HEK293 (cell line): ENCODE results near the gene TRIM69.
A peak's percentile ranks its signal among the peaks of the same experiment; 100 is the strongest.

ENCODE experiments used
- CTCF ChIA-PET: fragments of 350-600 bp; formaldehyde crosslinking; extraction: SDS; loops from one replicate; lab custom pipeline; 2021; ENCODE audit warnings: antibody characterized with exemption; lab: Yijun Ruan, JAX
- POLR2A ChIA-PET: fragments of 300-600 bp; formaldehyde crosslinking; extraction: SDS; loops from one replicate; lab custom pipeline; 2020; ENCODE audit warnings: antibody characterized with exemption, inconsistent platforms; lab: Yijun Ruan, JAX
- H3K27ac ChIP-seq: fragments of 200-500 bp; sonication (Bioruptor generic); 2 replicates; pipeline ENCODE4 v1.5.1; 2014; ENCODE audit warnings: low read depth, low read length, control low read depth, inconsistent platforms; ENCODE audit errors: extremely low read depth
- H3K36me3 ChIP-seq, 2 experiments: fragments of 200-500 bp in 1 of 2; sonication (Bioruptor generic) in 1 of 2; 1 replicate in 1 of 2; 2 replicates in 1 of 2; pipeline ENCODE4 v1.5.1; 2014 to 2017; ENCODE audit warnings: inconsistent platforms in 2 of 2, low read length in 2 of 2; ENCODE audit not compliant: control insufficient read depth in 2 of 2, insufficient read depth in 1 of 2
- H3K4me1 ChIP-seq: fragments of 200-500 bp; sonication (Bioruptor generic); 2 replicates; pipeline ENCODE4 v1.5.1; 2014; ENCODE audit warnings: mild to moderate bottlenecking, low read length, inconsistent platforms; ENCODE audit not compliant: control insufficient read depth, insufficient read depth
- H3K4me3 ChIP-seq: 2 replicates; pipeline ENCODE4 v1.5.1; 2011; ENCODE audit warnings: low read depth, mild to moderate bottlenecking, control low read depth, low read length, moderate library complexity
- H3K9me3 ChIP-seq: fragments of 200-500 bp; sonication (Bioruptor generic); 2 replicates; pipeline ENCODE4 v1.5.1; 2014; ENCODE audit warnings: low read depth, low read length, inconsistent platforms; ENCODE audit not compliant: control insufficient read depth, insufficient read depth
- HOXD13 ChIP-seq: sonication (generic); formaldehyde crosslinking; IDR thresholded peaks from 2 replicates; pipeline ENCODE4 v1.8.0; 2022; ENCODE audit warnings: missing genetic modification reagents, borderline replicate concordance
- KLF8 ChIP-seq: fragments of 450-650 bp; formaldehyde crosslinking; IDR thresholded peaks from 2 replicates; pipeline ENCODE4 v1.5.1; 2016; ENCODE audit warnings: missing biosample characterization, missing genetic modification characterization
- KLF9 ChIP-seq: fragments of 450-650 bp; formaldehyde crosslinking; IDR thresholded peaks from 2 replicates; pipeline ENCODE4 v1.5.1; 2016; ENCODE audit warnings: missing biosample characterization, missing genetic modification characterization, low read depth
- MEIS1 ChIP-seq: sonication (generic); formaldehyde crosslinking; IDR thresholded peaks from 2 replicates; pipeline ENCODE4 v1.8.1; 2022; ENCODE audit warnings: missing genetic modification reagents, mild to moderate bottlenecking, borderline replicate concordance
- PRDM1 ChIP-seq: fragments of 450-650 bp; formaldehyde crosslinking; IDR thresholded peaks from 2 replicates; pipeline ENCODE4; 2016; ENCODE audit warnings: missing biosample characterization, missing genetic modification characterization
- SP3 ChIP-seq: fragments of 450-650 bp; formaldehyde crosslinking; IDR thresholded peaks from 2 replicates; pipeline ENCODE4 v1.5.1; 2016; ENCODE audit warnings: missing biosample characterization, missing genetic modification characterization
- TRIM28 ChIP-seq: IDR thresholded peaks from 2 replicates; pipeline ENCODE4 v1.6.1; 2011; ENCODE audit warnings: low read length, control low read depth, borderline replicate concordance
- ZBTB17 ChIP-seq: fragments of 450-650 bp; formaldehyde crosslinking; IDR thresholded peaks from 2 replicates; pipeline ENCODE4 v1.5.1; 2016; ENCODE audit warnings: missing biosample characterization, missing genetic modification characterization
- ZBTB8A ChIP-seq: fragments of 450-650 bp; formaldehyde crosslinking; IDR thresholded peaks from 2 replicates; pipeline ENCODE4 v1.5.1; 2016; ENCODE audit warnings: missing biosample characterization, missing genetic modification characterization
- ZFHX2 ChIP-seq: fragments of 450-650 bp; formaldehyde crosslinking; conservative IDR thresholded peaks from 2 replicates; pipeline ENCODE4 v1.5.1; 2016; ENCODE audit warnings: missing biosample characterization, missing genetic modification characterization
- ZFP37 ChIP-seq: fragments of 450-650 bp; formaldehyde crosslinking; IDR thresholded peaks from 2 replicates; pipeline ENCODE4 v1.5.1; 2016; ENCODE audit warnings: missing biosample characterization, missing genetic modification characterization
- ZIC2 ChIP-seq: fragments of 450-650 bp; formaldehyde crosslinking; IDR thresholded peaks from 2 replicates; pipeline ENCODE4 v1.5.1; 2016; ENCODE audit warnings: missing biosample characterization, missing genetic modification characterization
- ZNF2 ChIP-seq: fragments of 450-650 bp; formaldehyde crosslinking; IDR thresholded peaks from 2 replicates; pipeline ENCODE4 v1.5.1; 2016; ENCODE audit warnings: missing biosample characterization, missing genetic modification characterization
- ZNF324 ChIP-seq: fragments of 450-650 bp; formaldehyde crosslinking; IDR thresholded peaks from 2 replicates; pipeline ENCODE4 v1.5.1; 2016; ENCODE audit warnings: missing biosample characterization, missing genetic modification characterization
- ZNF335 ChIP-seq: fragments of 450-650 bp; formaldehyde crosslinking; conservative IDR thresholded peaks from 2 replicates; pipeline ENCODE4 v1.5.1; 2016; ENCODE audit warnings: missing biosample characterization, missing genetic modification characterization
- ZNF362 ChIP-seq: fragments of 450-650 bp; formaldehyde crosslinking; IDR thresholded peaks from 2 replicates; pipeline ENCODE4 v1.5.1; 2016; ENCODE audit warnings: missing biosample characterization, missing genetic modification characterization
- ZNF394 ChIP-seq: fragments of 450-650 bp; formaldehyde crosslinking; IDR thresholded peaks from 2 replicates; pipeline ENCODE4 v1.5.1; 2016; ENCODE audit warnings: missing biosample characterization, missing genetic modification characterization, mild to moderate bottlenecking, moderate library complexity, borderline replicate concordance
- ZNF501 ChIP-seq: fragments of 450-650 bp; formaldehyde crosslinking; IDR thresholded peaks from 2 replicates; pipeline ENCODE4 v1.5.1; 2016; ENCODE audit warnings: missing biosample characterization, missing genetic modification characterization
- ZNF596 ChIP-seq: fragments of 450-650 bp; IDR thresholded peaks from 2 replicates; pipeline ENCODE4 v1.5.0; 2018; ENCODE audit warnings: missing biosample characterization, mild to moderate bottlenecking, missing genetic modification characterization, moderate library complexity
- ZNF600 ChIP-seq: fragments of 450-650 bp; formaldehyde crosslinking; IDR thresholded peaks from 2 replicates; pipeline ENCODE4 v1.5.1; 2016; ENCODE audit warnings: missing biosample characterization, missing genetic modification characterization
- ZNF610 ChIP-seq: fragments of 450-650 bp; formaldehyde crosslinking; IDR thresholded peaks from 2 replicates; pipeline ENCODE4 v1.5.1; 2016; ENCODE audit warnings: missing biosample characterization, missing genetic modification characterization, borderline replicate concordance
- ZNF624 ChIP-seq: fragments of 450-650 bp; formaldehyde crosslinking; IDR thresholded peaks from 2 replicates; pipeline ENCODE4 v1.5.1; 2017; ENCODE audit warnings: missing biosample characterization, missing genetic modification characterization
- ZNF626 ChIP-seq: fragments of 450-650 bp; sonication (Bioruptor Pico); formaldehyde crosslinking; IDR thresholded peaks from 2 replicates; pipeline ENCODE4 v1.5.1; 2018; ENCODE audit warnings: missing biosample characterization, missing genetic modification characterization, inconsistent platforms
- ZNF645 ChIP-seq: fragments of 450-650 bp; formaldehyde crosslinking; IDR thresholded peaks from 2 replicates; pipeline ENCODE4; 2016; ENCODE audit warnings: missing biosample characterization, missing genetic modification characterization
- ZNF658 ChIP-seq: fragments of 450-650 bp; formaldehyde crosslinking; IDR thresholded peaks from 2 replicates; pipeline ENCODE4; 2016; ENCODE audit warnings: missing biosample characterization, missing genetic modification characterization
- ZNF777 ChIP-seq: fragments of 450-650 bp; formaldehyde crosslinking; IDR thresholded peaks from 2 replicates; pipeline ENCODE4 v1.5.1; 2017; ENCODE audit warnings: missing biosample characterization, missing genetic modification characterization, borderline replicate concordance
- ZNF837 ChIP-seq: fragments of 450-650 bp; formaldehyde crosslinking; IDR thresholded peaks from 2 replicates; pipeline ENCODE4 v1.5.1; 2016; ENCODE audit warnings: missing biosample characterization, missing genetic modification characterization
- ZXDB ChIP-seq: fragments of 450-650 bp; formaldehyde crosslinking; IDR thresholded peaks from 2 replicates; pipeline ENCODE4 v1.5.1; 2016; ENCODE audit warnings: missing biosample characterization, missing genetic modification characterization
- TF ChIP-seq, protein P1 (sequence below): fragments of 450-650 bp; formaldehyde crosslinking; IDR thresholded peaks from 2 replicates; pipeline ENCODE4 v1.5.1; 2016; ENCODE audit warnings: missing biosample characterization, missing genetic modification characterization
- TF ChIP-seq, protein P2 (sequence below): fragments of 450-650 bp; formaldehyde crosslinking; IDR thresholded peaks from 2 replicates; pipeline ENCODE4 v1.5.1; 2016; ENCODE audit warnings: missing biosample characterization, missing genetic modification characterization, low read depth
- TF ChIP-seq, protein P3 (sequence below): fragments of 450-650 bp; formaldehyde crosslinking; IDR thresholded peaks from 2 replicates; pipeline ENCODE4 v1.5.1; 2017; ENCODE audit warnings: missing biosample characterization, missing genetic modification characterization

The TRIM69 gene

DNA sequence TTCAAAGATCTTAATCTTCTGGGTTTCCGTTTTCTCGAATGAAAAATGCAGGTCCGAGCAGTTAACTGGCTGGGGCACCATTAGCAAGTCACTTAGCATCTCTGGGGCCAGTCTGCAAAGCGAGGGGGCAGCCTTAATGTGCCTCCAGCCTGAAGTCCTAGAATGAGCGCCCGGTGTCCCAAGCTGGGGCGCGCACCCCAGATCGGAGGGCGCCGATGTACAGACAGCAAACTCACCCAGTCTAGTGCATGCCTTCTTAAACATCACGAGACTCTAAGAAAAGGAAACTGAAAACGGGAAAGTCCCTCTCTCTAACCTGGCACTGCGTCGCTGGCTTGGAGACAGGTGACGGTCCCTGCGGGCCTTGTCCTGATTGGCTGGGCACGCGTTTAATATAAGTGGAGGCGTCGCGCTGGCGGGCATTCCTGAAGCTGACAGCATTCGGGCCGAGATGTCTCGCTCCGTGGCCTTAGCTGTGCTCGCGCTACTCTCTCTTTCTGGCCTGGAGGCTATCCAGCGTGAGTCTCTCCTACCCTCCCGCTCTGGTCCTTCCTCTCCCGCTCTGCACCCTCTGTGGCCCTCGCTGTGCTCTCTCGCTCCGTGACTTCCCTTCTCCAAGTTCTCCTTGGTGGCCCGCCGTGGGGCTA lies 25.1 kb upstream of the TRIM69 start, which contains the start of the genes B2M and PATL2:
B2M (plus strand) TSS at position 422 of the 647 bp plus-strand sequence; CDS start at position 452, 30 bp downstream.
PATL2 (minus strand) TSS at position 228 of the 647 bp plus-strand sequence. CDS start 34,833 bp downstream, outside the sequence.
- ChIA-PET CTCF (interaction anchor here (0.5 to 2.8 kb wide), 7 partner anchors 21 to 738 kb away, joined by 3 to 13 read pairs (median 6); partner anchors contain the start of genes SPG11 and TRIM69), POLR2A (interaction anchor here (0.5 to 3.7 kb wide), 9 partner anchors 10 to 422 kb away, joined by 3 to 37 read pairs (median 15); partner anchors contain the start of genes SPG11 and TRIM69)
- Histone ChIP-seq H3K27ac (peak within 1 kb of the TSS; percentile 69), H3K4me1 (no peaks in the 10 kb centered on the region), H3K9me3 (no peaks in the 10 kb centered on the region), H3K36me3 (peaks cover 2 to 17% of the 10 kb centered on the region in 2 experiments; a peak in 2 of 3 replicates), H3K4me3 (peak within 1 kb of the TSS; percentile 89)
- TF ChIP-seq ZFHX2 = peak; percentile 22; the same call in 1 of the 2 replicates
- peak; percentile 84 for TF ChIP-seq ZNF335 (tag by site-specific recombination)
- TF ChIP-seq ZNF626 (tag by site-specific recombination) = no peak
- TF ChIP-seq TRIM28 = peak; percentile 25; the same call in 1 of the 2 replicates
- 0 out of 2 replicates have a peak, but pooled peaks have one; percentile 21 for TF ChIP-seq ZNF610
- peak; percentile 43; the same call in 1 of the 2 replicates for TF ChIP-seq ZNF501 (tag by site-specific recombination)
- peak; percentile 73 for TF ChIP-seq PRDM1 (tag by site-specific recombination)
- 0 out of 2 replicates have a peak, but pooled peaks have one; percentile 20 for TF ChIP-seq HOXD13 (CRISPR knock-in tag)
- TF ChIP-seq SP3 = 0 out of 2 replicates have a peak, but pooled peaks have one; percentile 13
- peak; percentile 55; the same call in 1 of the 2 replicates for TF ChIP-seq ZXDB (tag by site-specific recombination)
- peak; percentile 36; the same call in 1 of the 2 replicates for TF ChIP-seq ZBTB17
- TF ChIP-seq ZNF394 (tag by site-specific recombination) = peak; percentile 86
- TF ChIP-seq ZNF596 (tag by site-specific recombination) = peak; percentile 56
- 0 out of 2 replicates have a peak, but pooled peaks have one; percentile 14 for TF ChIP-seq ZNF777 (tag by site-specific recombination)
- TF ChIP-seq, protein P1, sequence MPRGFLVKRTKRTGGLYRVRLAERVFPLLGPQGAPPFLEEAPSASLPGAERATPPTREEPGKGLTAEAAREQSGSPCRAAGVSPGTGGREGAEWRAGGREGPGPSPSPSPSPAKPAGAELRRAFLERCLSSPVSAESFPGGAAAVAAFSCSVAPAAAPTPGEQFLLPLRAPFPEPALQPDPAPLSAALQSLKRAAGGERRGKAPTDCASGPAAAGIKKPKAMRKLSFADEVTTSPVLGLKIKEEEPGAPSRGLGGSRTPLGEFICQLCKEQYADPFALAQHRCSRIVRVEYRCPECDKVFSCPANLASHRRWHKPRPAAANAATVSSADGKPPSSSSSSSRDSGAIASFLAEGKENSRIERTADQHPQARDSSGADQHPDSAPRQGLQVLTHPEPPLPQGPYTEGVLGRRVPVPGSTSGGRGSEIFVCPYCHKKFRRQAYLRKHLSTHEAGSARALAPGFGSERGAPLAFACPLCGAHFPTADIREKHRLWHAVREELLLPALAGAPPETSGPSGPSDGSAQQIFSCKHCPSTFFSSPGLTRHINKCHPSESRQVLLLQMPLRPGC (tag by site-specific recombination) = peak; percentile 81
- peak; percentile 31; the same call in 1 of the 2 replicates for TF ChIP-seq ZFP37 (tag by site-specific recombination)
- TF ChIP-seq, protein P2, sequence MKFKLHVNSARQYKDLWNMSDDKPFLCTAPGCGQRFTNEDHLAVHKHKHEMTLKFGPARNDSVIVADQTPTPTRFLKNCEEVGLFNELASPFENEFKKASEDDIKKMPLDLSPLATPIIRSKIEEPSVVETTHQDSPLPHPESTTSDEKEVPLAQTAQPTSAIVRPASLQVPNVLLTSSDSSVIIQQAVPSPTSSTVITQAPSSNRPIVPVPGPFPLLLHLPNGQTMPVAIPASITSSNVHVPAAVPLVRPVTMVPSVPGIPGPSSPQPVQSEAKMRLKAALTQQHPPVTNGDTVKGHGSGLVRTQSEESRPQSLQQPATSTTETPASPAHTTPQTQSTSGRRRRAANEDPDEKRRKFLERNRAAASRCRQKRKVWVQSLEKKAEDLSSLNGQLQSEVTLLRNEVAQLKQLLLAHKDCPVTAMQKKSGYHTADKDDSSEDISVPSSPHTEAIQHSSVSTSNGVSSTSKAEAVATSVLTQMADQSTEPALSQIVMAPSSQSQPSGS (tag by site-specific recombination) = no peak
- peak; percentile 34; the same call in 1 of the 2 replicates for TF ChIP-seq KLF9 (tag by site-specific recombination)
- no peak for TF ChIP-seq ZNF362 (tag by site-specific recombination)
- no peak for TF ChIP-seq ZNF658 (tag by site-specific recombination)
- peak; percentile 37; the same call in 1 of the 2 replicates for TF ChIP-seq ZIC2
- peak; percentile 47; the same call in 1 of the 2 replicates for TF ChIP-seq KLF8
- TF ChIP-seq ZNF645 (tag by site-specific recombination) = no peak
- TF ChIP-seq ZNF624 (tag by site-specific recombination) = no peak
- TF ChIP-seq ZNF324 (tag by site-specific recombination) = no peak
- no peak for TF ChIP-seq ZNF837 (tag by site-specific recombination)
- peak; percentile 57; the same call in 1 of the 2 replicates for TF ChIP-seq ZNF2 (tag by site-specific recombination)
- no peak for TF ChIP-seq MEIS1 (CRISPR knock-in tag)
- TF ChIP-seq, protein P3, sequence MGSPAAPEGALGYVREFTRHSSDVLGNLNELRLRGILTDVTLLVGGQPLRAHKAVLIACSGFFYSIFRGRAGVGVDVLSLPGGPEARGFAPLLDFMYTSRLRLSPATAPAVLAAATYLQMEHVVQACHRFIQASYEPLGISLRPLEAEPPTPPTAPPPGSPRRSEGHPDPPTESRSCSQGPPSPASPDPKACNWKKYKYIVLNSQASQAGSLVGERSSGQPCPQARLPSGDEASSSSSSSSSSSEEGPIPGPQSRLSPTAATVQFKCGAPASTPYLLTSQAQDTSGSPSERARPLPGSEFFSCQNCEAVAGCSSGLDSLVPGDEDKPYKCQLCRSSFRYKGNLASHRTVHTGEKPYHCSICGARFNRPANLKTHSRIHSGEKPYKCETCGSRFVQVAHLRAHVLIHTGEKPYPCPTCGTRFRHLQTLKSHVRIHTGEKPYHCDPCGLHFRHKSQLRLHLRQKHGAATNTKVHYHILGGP (tag by site-specific recombination) = no peak
- TF ChIP-seq ZNF600 (tag by site-specific recombination) = 0 out of 2 replicates have a peak, but pooled peaks have one; percentile 32
- peak; percentile 80 for TF ChIP-seq ZBTB8A
